IPS-15b (cell line): Measurements from ENCODE around the gene LAMB2.

Experiments
- H3K27me3 ChIP-seq: one replicate; pipeline ENCODE4 v1.6.1; 2013; ENCODE audit warnings: low read length; ENCODE audit not compliant: control insufficient read depth, insufficient read depth
- H3K36me3 ChIP-seq: one replicate; pipeline ENCODE4 v1.6.1; 2013; ENCODE audit warnings: low read length; ENCODE audit not compliant: control insufficient read depth, insufficient read depth
- H3K4me1 ChIP-seq: one replicate; pipeline ENCODE4 v1.6.1; 2013; ENCODE audit warnings: mild to moderate bottlenecking, low read length; ENCODE audit not compliant: control insufficient read depth, insufficient read depth
- H3K4me3 ChIP-seq: one replicate; pipeline ENCODE4 v1.5.1; 2013; ENCODE audit warnings: low read depth, low read length
- H3K9ac ChIP-seq: one replicate; pipeline ENCODE4 v1.6.1; 2013; ENCODE audit warnings: low read depth, mild to moderate bottlenecking, low read length
- H3K9me3 ChIP-seq: one replicate; pipeline ENCODE4 v1.6.1; 2013; ENCODE audit warnings: mild to moderate bottlenecking, low read length; ENCODE audit not compliant: control insufficient read depth, insufficient read depth

Gene LAMB2

GRCh38 chr3:49112262-49112661 is 20.6 kb downstream of the LAMB2 start:
- no peaks in the 10 kb centered on the region for H3K4me1 ChIP-seq
- peaks cover 80% of the 10 kb centered on the region for H3K36me3 ChIP-seq
- no peak overlapping the region for H3K4me3 ChIP-seq
- no peaks in the 10 kb centered on the region for H3K27me3 ChIP-seq
- no peak overlapping the region for H3K9ac ChIP-seq
- H3K9me3 ChIP-seq, result no peaks in the 10 kb centered on the region

- Histone ChIP-seq H3K36me3 (peaks cover 72% of the 10 kb centered on the region), H3K9ac (no peak overlapping the region), H3K27me3 (no peaks in the 10 kb centered on the region), H3K4me3 (no peak overlapping the region), H3K9me3 (no peaks in the 10 kb centered on the region), H3K4me1 (no peaks in the 10 kb centered on the region)
Measured at GRCh38 chr3:49111347-49111746, 21.5 kb downstream of the LAMB2 start.

GRCh38 chr3:49110780-49111179 is 22.1 kb downstream of the LAMB2 start:
- peaks cover 66% of the 10 kb centered on the region for H3K36me3 ChIP-seq
- H3K27me3 ChIP-seq, result no peaks in the 10 kb centered on the region
- H3K9ac ChIP-seq, result no peak overlapping the region
- no peak overlapping the region for H3K4me3 ChIP-seq
- peaks cover 1% of the 10 kb centered on the region for H3K4me1 ChIP-seq
- H3K9me3 ChIP-seq, result no peaks in the 10 kb centered on the region

- Histone ChIP-seq H3K36me3 (peaks cover 45% of the 10 kb centered on the region), H3K27me3 (no peaks in the 10 kb centered on the region), H3K9me3 (no peaks in the 10 kb centered on the region), H3K4me3 (no peak overlapping the region), H3K9ac (no peak overlapping the region), H3K4me1 (peaks cover 7% of the 10 kb centered on the region)
Measured at GRCh38 chr3:49108346-49108745, 24.5 kb downstream of the LAMB2 start.

GRCh38 chr3:49104427-49105291 is 28.2 kb downstream of the LAMB2 start, which contains the start of gene QARS1:
Gene QARS1, minus strand, starts transcription at chr3:49104757. Its CDS starts 24 bp downstream, at chr3:49104733.
- Histone ChIP-seq H3K36me3 (peaks cover 47% of the 10 kb centered on the region), H3K27me3 (no peaks in the 10 kb centered on the region), H3K9me3 (no peaks in the 10 kb centered on the region), H3K4me3 (peak within 1 kb of the TSS; percentile 80), H3K4me1 (peaks cover 7% of the 10 kb centered on the region), H3K9ac (peak within 1 kb of the TSS; percentile 95)

- Histone ChIP-seq H3K36me3 (peaks cover 49% of the 10 kb centered on the region), H3K4me1 (peaks cover 7% of the 10 kb centered on the region), H3K4me3 (peak overlapping the region; percentile 80), H3K9ac (peak overlapping the region; percentile 95), H3K9me3 (no peaks in the 10 kb centered on the region), H3K27me3 (no peaks in the 10 kb centered on the region)
Measured at GRCh38 chr3:49104052-49104426, 28.8 kb downstream of the LAMB2 start.

GRCh38 chr3:49100046-49100615 is 32.7 kb downstream of the LAMB2 start:
- Histone ChIP-seq H3K9ac (no peak overlapping the region), H3K27me3 (no peaks in the 10 kb centered on the region), H3K36me3 (peaks cover 57% of the 10 kb centered on the region)

GRCh38 chr3:49098910-49099630 is 33.8 kb downstream of the LAMB2 start:
- H3K4me3 ChIP-seq, result no peak overlapping the region
- no peaks in the 10 kb centered on the region for H3K9me3 ChIP-seq
- H3K27me3 ChIP-seq, result no peaks in the 10 kb centered on the region
- peaks cover 3% of the 10 kb centered on the region for H3K4me1 ChIP-seq
- H3K9ac ChIP-seq, result no peak overlapping the region
- H3K36me3 ChIP-seq, result peaks cover 57% of the 10 kb centered on the region

More at GRCh38 chr3:49100046-49100615, 32.7 kb downstream of the LAMB2 start:
- Histone ChIP-seq H3K4me1 (peaks cover 3% of the 10 kb centered on the region), H3K9me3 (no peaks in the 10 kb centered on the region), H3K4me3 (no peak overlapping the region)

GRCh38 chr3:49098429-49098828 is 34.4 kb downstream of the LAMB2 start:
- H3K4me1 ChIP-seq, result peaks cover under 1% of the 10 kb centered on the region
- no peak overlapping the region for H3K4me3 ChIP-seq
- no peaks in the 10 kb centered on the region for H3K27me3 ChIP-seq
- peaks cover 57% of the 10 kb centered on the region for H3K36me3 ChIP-seq
- no peak overlapping the region for H3K9ac ChIP-seq
- H3K9me3 ChIP-seq, result no peaks in the 10 kb centered on the region

GRCh38 chr3:49093853-49094767 is 38.7 kb downstream of the LAMB2 start, which contains the start of gene QRICH1:
Gene QRICH1, minus strand, starts transcription at chr3:49094071. Its CDS starts 17,054 bp downstream, at chr3:49077017.
- Histone ChIP-seq H3K4me1 (peaks cover 5% of the 10 kb centered on the region), H3K9me3 (no peaks in the 10 kb centered on the region), H3K4me3 (peak within 1 kb of the TSS; percentile 82), H3K36me3 (peaks cover 14% of the 10 kb centered on the region), H3K9ac (peak within 1 kb of the TSS; percentile 82), H3K27me3 (no peaks in the 10 kb centered on the region)
